HepG2 (cell line): ENCODE measurements around the gene FAM222B. TPM values are rescaled to one million over a fixed set of nuclear protein-coding genes. Genes with fewer than 3 reads are reported as not detected.
A peak's percentile ranks its signal among the peaks of the same experiment; 100 is the strongest.

Experiments
- GMEB1 ChIP-seq: sonication (generic); formaldehyde crosslinking; IDR thresholded peaks from 2 replicates; pipeline ENCODE4 v1.5.1; 2020; ENCODE audit warnings: missing genetic modification reagents, mild to moderate bottlenecking, borderline replicate concordance
- GPN1 ChIP-seq: sonication (generic); formaldehyde crosslinking; IDR thresholded peaks from 2 replicates; pipeline ENCODE4 v1.5.1; 2020; ENCODE audit warnings: missing genetic modification reagents, borderline replicate concordance
- KAT8 ChIP-seq: IDR thresholded peaks from 2 replicates; pipeline ENCODE4 v1.6.1; 2016; ENCODE audit warnings: missing genetic modification reagents, missing compliant biosample characterization
- KLF13 ChIP-seq: sonication (generic); formaldehyde crosslinking; IDR thresholded peaks from 2 replicates; pipeline ENCODE4 v1.4.0; 2020; ENCODE audit warnings: mild to moderate bottlenecking, missing genetic modification reagents
- MAX ChIP-seq: IDR thresholded peaks from 2 replicates; pipeline ENCODE4 v1.6.1; 2012; ENCODE audit warnings: inconsistent platforms
- MIER3 ChIP-seq: IDR thresholded peaks from 2 replicates; pipeline ENCODE4 v1.6.1; 2016; ENCODE audit warnings: missing compliant biosample characterization, borderline replicate concordance
- MLLT10 ChIP-seq: sonication (generic); formaldehyde crosslinking; IDR thresholded peaks from 2 replicates; pipeline ENCODE4 v1.4.0; 2020; ENCODE audit warnings: missing genetic modification reagents
- NCOR1 ChIP-seq: fragments of 200-600 bp; sonication (generic); IDR thresholded peaks from 2 replicates; pipeline ENCODE4 v1.7.0; 2017; ENCODE audit warnings: antibody characterized with exemption, low read length, borderline replicate concordance
- PAX8 ChIP-seq: sonication (generic); formaldehyde crosslinking; IDR thresholded peaks from 2 replicates; pipeline ENCODE4 v1.8.0; 2022; ENCODE audit warnings: mild to moderate bottlenecking, missing genetic modification reagents, borderline replicate concordance
- REPIN1 ChIP-seq: sonication (generic); formaldehyde crosslinking; IDR thresholded peaks from 2 replicates; pipeline ENCODE4 v1.8.0; 2022; ENCODE audit warnings: missing genetic modification reagents, low read depth, mild to moderate bottlenecking, borderline replicate concordance
- SOX6 ChIP-seq, 2 experiments: fragments of 450-650 bp in 1 of 2; sonication (generic) in 1 of 2; formaldehyde crosslinking in 1 of 2; IDR thresholded peaks; 2 replicates each; pipeline versions ENCODE4 v1.4.0 to v1.6.1; 2017 to 2020; ENCODE audit warnings: antibody characterized with exemption in 1 of 2, mild to moderate bottlenecking in 1 of 2, missing genetic modification reagents in 1 of 2
- SP2 ChIP-seq: sonication (generic); formaldehyde crosslinking; IDR thresholded peaks from 2 replicates; pipeline ENCODE4 v1.5.1; 2020; ENCODE audit warnings: mild to moderate bottlenecking, missing genetic modification reagents
- TBL1XR1 ChIP-seq: fragments of 150-350 bp; IDR thresholded peaks from 2 replicates; pipeline ENCODE4 v1.6.1; 2014; ENCODE audit warnings: borderline replicate concordance, low read length; ENCODE audit not compliant: partially characterized antibody
- TCF7 ChIP-seq: sonication (generic); IDR thresholded peaks from 2 replicates; pipeline ENCODE4 v1.6.1; 2016; ENCODE audit warnings: antibody characterized with exemption, low read depth
- THAP11 ChIP-seq: IDR thresholded peaks from 2 replicates; pipeline ENCODE4 v1.6.1; 2016; ENCODE audit warnings: missing biosample characterization, missing genetic modification reagents
- ZFP37 ChIP-seq: sonication (generic); formaldehyde crosslinking; IDR thresholded peaks from 2 replicates; pipeline ENCODE4 v1.4.0; 2020; ENCODE audit warnings: missing genetic modification reagents, borderline replicate concordance
- ZNF205 ChIP-seq: IDR thresholded peaks from 2 replicates; pipeline ENCODE4 v1.6.1; 2018; ENCODE audit warnings: missing biosample characterization, missing genetic modification reagents
- ZNF207 ChIP-seq: fragments of 450-650 bp; IDR thresholded peaks from 2 replicates; pipeline ENCODE4 v1.6.1; 2016; ENCODE audit warnings: antibody characterized with exemption, borderline replicate concordance
- ZNF253 ChIP-seq: sonication (generic); formaldehyde crosslinking; IDR thresholded peaks from 2 replicates; pipeline ENCODE4 v1.8.0; 2022; ENCODE audit warnings: mild to moderate bottlenecking, missing genetic modification reagents, borderline replicate concordance
- ZNF276 ChIP-seq: sonication (generic); formaldehyde crosslinking; IDR thresholded peaks from 2 replicates; pipeline ENCODE4 v1.4.0; 2020; ENCODE audit warnings: mild to moderate bottlenecking, low read depth, missing genetic modification reagents
- ZNF776 ChIP-seq: sonication (generic); formaldehyde crosslinking; IDR thresholded peaks from 2 replicates; pipeline ENCODE4 v1.4.0; 2020; ENCODE audit warnings: mild to moderate bottlenecking, missing genetic modification reagents
- ZSCAN29 ChIP-seq: sonication (generic); formaldehyde crosslinking; conservative IDR thresholded peaks from 2 replicates; pipeline ENCODE4 v1.4.0; 2020; ENCODE audit warnings: mild to moderate bottlenecking, missing genetic modification reagents
- polyA plus RNA-seq, 8 experiments: library from polyadenylated mRNA; depleted of rRNA in 3 of 8; stranded (reverse) in 7 of 8; unstranded in 1 of 8; fragments of >200 nt; fragmentation: Illumina TruSeq in 4 of 8; extraction: Trizol in 4 of 8; gene quantifications; 2 replicates each; pipeline versions ENCODE4 v1.2.1 to v1.2.3, GENCODE V29; 2011 to 2016; ENCODE audit warnings: low read depth in 4 of 8, missing spikeins in 1 of 8, mixed read lengths in 1 of 8; ENCODE audit not compliant: insufficient read depth in 1 of 8
- total RNA-seq, 5 experiments: library from RNA; depleted of rRNA; stranded (reverse); fragments of >200 nt; fragmentation: Illumina TruSeq; extraction: Trizol; gene quantifications; 2 replicates each; pipeline ENCODE4 v1.2.3, GENCODE V29; 2016; ENCODE audit warnings: low read depth in 1 of 5
- TF ChIP-seq, protein P1 (sequence below): sonication (generic); formaldehyde crosslinking; IDR thresholded peaks from 2 replicates; pipeline ENCODE4 v1.9.0; 2021; ENCODE audit warnings: missing genetic modification reagents, mild to moderate bottlenecking, borderline replicate concordance
- TF ChIP-seq, protein P2 (sequence below): sonication (generic); formaldehyde crosslinking; IDR thresholded peaks from 2 replicates; pipeline ENCODE4 v1.5.0; 2020; ENCODE audit warnings: missing genetic modification reagents

Gene FAM222B
- total and polyA plus RNA-seq, 2 of the 13 experiments (the other 11 are each of a cell fraction or from before 2014, with no cell fraction given) = 3.5 to 7.3 TPM

DNA sequence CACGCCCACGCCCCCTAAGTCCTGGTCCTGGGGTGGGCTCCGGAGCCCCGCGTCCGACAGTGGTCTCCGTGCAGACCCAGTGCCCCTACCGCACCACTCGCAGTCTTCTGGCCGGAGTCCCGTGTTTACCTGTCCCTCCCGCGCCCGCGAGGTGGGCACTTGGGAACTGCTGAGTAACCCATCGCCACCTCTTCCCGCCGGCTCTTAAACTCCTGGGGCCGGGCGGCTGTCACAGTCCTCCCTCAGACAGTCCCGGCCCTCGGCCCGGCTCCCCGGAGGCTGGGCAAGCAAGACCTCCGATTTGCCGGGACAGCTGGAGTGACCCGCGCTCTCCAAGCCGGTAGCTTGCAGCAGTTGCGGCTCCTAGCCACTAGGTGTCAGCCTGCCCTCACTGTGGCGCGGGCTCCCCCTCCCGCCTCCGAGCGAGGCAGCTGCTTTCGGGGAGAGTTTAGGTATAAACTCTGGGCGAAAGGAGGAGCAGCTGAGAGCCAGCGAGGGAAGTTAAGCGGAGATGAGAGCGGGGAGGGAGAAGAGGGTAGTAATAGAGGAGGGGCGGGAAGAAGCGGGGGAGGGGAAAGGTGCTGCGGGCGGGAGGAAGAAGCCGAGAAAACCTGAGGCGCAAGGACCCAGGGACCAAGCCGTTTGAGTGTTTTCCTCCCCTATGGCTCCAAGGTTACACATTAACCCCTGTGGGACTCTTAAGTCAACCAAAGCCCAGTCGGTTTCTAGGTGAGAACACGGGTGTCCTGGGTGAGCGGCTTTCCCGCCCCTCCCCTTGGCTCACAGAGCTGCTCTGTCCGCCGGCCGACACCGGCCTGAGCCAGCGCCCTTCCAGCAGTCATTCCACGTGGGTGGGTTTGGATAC is 115.7 kb downstream of the FAM222B start (continued):
- TF ChIP-seq GMEB1 (CRISPR knock-in tag) (peak; percentile 59; the same call in 1 of the 2 replicates), MLLT10 (no peak), ZNF207 (no peak), REPIN1 (CRISPR knock-in tag) (no peak; the same call in 1 of the 2 replicates), SP2 (0 out of 2 replicates have a peak, but pooled peaks have one; percentile 40), NCOR1 (no peak), GPN1 (CRISPR knock-in tag) (no peak), THAP11 (CRISPR knock-in tag) (peak; percentile 80), PAX8 (CRISPR knock-in tag) (no peak), ZNF776 (CRISPR knock-in tag) (no peak), ZNF253 (peak; percentile 35; the same call in 1 of the 2 replicates), ZNF276 (CRISPR knock-in tag) (peak; percentile 78; the same call in 1 of the 2 replicates), ZNF205 (CRISPR knock-in tag) (no peak; the same call in 1 of the 2 replicates), ZFP37 (CRISPR knock-in tag) (peak; percentile 63; the same call in 1 of the 2 replicates), KLF13 (CRISPR knock-in tag) (peak; percentile 85; the same call in 1 of the 2 replicates), TBL1XR1 (no peak), TCF7 (no peak), ZSCAN29 (CRISPR knock-in tag) (peak; percentile 91; the same call in 1 of the 2 replicates), MIER3 (peak; percentile 9; the same call in 1 of the 2 replicates), SOX6 (IDR thresholded peaks at IDR 0.05) (no peak), SOX6 (CRISPR knock-in tag; IDR thresholded peaks at IDR 0.05) (peak; percentile 48), MAX (peak; percentile 89), KAT8 (CRISPR knock-in tag) (peak; percentile 54)
- TF ChIP-seq, protein P1, sequence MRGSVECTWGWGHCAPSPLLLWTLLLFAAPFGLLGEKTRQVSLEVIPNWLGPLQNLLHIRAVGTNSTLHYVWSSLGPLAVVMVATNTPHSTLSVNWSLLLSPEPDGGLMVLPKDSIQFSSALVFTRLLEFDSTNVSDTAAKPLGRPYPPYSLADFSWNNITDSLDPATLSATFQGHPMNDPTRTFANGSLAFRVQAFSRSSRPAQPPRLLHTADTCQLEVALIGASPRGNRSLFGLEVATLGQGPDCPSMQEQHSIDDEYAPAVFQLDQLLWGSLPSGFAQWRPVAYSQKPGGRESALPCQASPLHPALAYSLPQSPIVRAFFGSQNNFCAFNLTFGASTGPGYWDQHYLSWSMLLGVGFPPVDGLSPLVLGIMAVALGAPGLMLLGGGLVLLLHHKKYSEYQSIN (CRISPR knock-in tag) = no peak
- TF ChIP-seq, protein P2, sequence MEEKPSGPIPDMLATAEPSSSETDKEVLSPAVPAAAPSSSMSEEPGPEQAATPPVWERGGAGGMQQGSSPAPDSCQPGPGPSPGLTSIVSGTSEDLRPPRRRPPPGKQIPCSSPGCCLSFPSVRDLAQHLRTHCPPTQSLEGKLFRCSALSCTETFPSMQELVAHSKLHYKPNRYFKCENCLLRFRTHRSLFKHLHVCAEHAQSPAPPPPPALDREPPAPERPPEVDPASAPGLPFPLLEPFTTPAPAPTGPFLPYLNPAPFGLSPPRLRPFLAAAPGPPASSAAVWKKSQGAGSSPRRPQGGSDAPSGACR (CRISPR knock-in tag) = no peak; the same call in 1 of the 2 replicates
